HCT116 (cell line): ENCODE data around the gene GLCE. TPM values are rescaled to one million over a fixed set of nuclear protein-coding genes. Genes with fewer than 3 reads are reported as not detected.

Experiments used
- ATAC-seq: fragments of 200-7000 bp; cut with Tn5 transposase; 2 replicates; pipeline ENCODE4 v1.9.1; 2020; ENCODE audit warnings: mild to moderate bottlenecking, moderate library complexity
- BruUV-seq: library from RNA; stranded (reverse); fragments of 400-500 nt; replicated peaks from 2 replicates; lab custom pipeline; 2021; lab: Mats Ljungman, UMichigan
- CTCF ChIA-PET: fragments of 300-600 bp; sonication (Branson Sonifier 250); formaldehyde crosslinking; loops from one replicate; lab custom pipeline; 2021; ENCODE audit warnings: antibody characterized with exemption; lab: Charles Lee
- POLR2A ChIA-PET: fragments of 300-600, 350-600 bp; sonication (Branson Sonifier 250); formaldehyde crosslinking; loops from one replicate; lab custom pipeline; 2021; ENCODE audit warnings: antibody characterized with exemption; lab: Charles Lee
- RAD21 ChIA-PET, 2 experiments: fragments of 300-600 bp; sonication (Branson Sonifier 250); formaldehyde crosslinking; loops; one replicate each; lab custom pipeline; 2023; ENCODE audit warnings: low total read pairs in 2 of 2; ENCODE audit not compliant: uncharacterized antibody in 2 of 2, unreplicated experiment in 2 of 2, low non-redundant PET in 1 of 2; lab: Charles Lee
- DNase-seq: peaks from one replicate; pipeline ENCODE4 v3.0.0-alpha.2; 2010; ENCODE audit warnings: low read depth, low spot score
- H2AFZ ChIP-seq: fragments of 200-600 bp; shearing (Covaris generic), sonication (generic); 2 replicates; pipeline ENCODE4 v1.6.1; 2017; ENCODE audit warnings: low read depth, mixed run types, mixed read lengths, antibody characterized with exemption, low read length; ENCODE audit not compliant: poor library complexity, severe bottlenecking
- H3K27ac ChIP-seq: 2 replicates; pipeline ENCODE4 v1.5.1; 2012; ENCODE audit warnings: low read depth, low read length
- H3K27me3 ChIP-seq: fragments of 200-600 bp; sonication (generic); 2 replicates; pipeline ENCODE4 v1.6.1; 2016; ENCODE audit warnings: mixed run types, low read length, mixed read lengths; ENCODE audit not compliant: insufficient read depth
- H3K36me3 ChIP-seq, 2 experiments: fragments of 200-500 bp in 1 of 2; fragments of 200-600 bp in 1 of 2; sonication (Bioruptor generic) in 1 of 2; sonication (generic) in 1 of 2; 2 replicates each; pipeline versions ENCODE4 v1.5.1 to v1.6.1; 2014 to 2016; ENCODE audit warnings: low read length in 2 of 2, inconsistent platforms in 1 of 2, mixed read lengths in 1 of 2, mixed run types in 1 of 2; ENCODE audit not compliant: insufficient read depth in 2 of 2, control insufficient read depth in 1 of 2
- H3K4me1 ChIP-seq, 2 experiments: fragments of 200-600 bp in 1 of 2; sonication (generic) in 1 of 2; 2 replicates each; pipeline versions ENCODE4 v1.5.1 to v1.6.1; 2012 to 2017; ENCODE audit warnings: low read length in 2 of 2, inconsistent platforms in 1 of 2, mild to moderate bottlenecking in 1 of 2, mixed read lengths in 1 of 2, mixed run types in 1 of 2, moderate library complexity in 1 of 2; ENCODE audit not compliant: insufficient read depth in 2 of 2, control insufficient read depth in 1 of 2
- H3K4me2 ChIP-seq: fragments of 200-600 bp; sonication (generic); 2 replicates; pipeline ENCODE4 v1.6.1; 2017; ENCODE audit warnings: mixed run types, low read length, mixed read lengths
- H3K4me3 ChIP-seq, 2 experiments: fragments of 200-600 bp in 1 of 2; sonication (generic) in 1 of 2; replicated peaks in 1 of 2; 2 replicates each; pipeline ENCODE4 v1.5.1; 2011 to 2016; ENCODE audit warnings: low read length in 2 of 2, control low read depth in 1 of 2, low read depth in 1 of 2, mild to moderate bottlenecking in 1 of 2, mixed read lengths in 1 of 2, mixed run types in 1 of 2
- H3K79me2 ChIP-seq: fragments of 200-600 bp; sonication (generic); 2 replicates; pipeline ENCODE4 v1.6.1; 2017; ENCODE audit warnings: mild to moderate bottlenecking, mixed run types, low read length, moderate library complexity, mixed read lengths; ENCODE audit not compliant: insufficient read depth
- H3K9ac ChIP-seq: fragments of 200-600 bp; sonication (generic); 2 replicates; pipeline ENCODE4 v1.6.1; 2016; ENCODE audit warnings: low read length, mixed read lengths
- H3K9me2 ChIP-seq: fragments of 200-600 bp; sonication (generic), shearing (Covaris generic); 2 replicates; pipeline ENCODE4 v1.6.1; 2017; ENCODE audit warnings: mixed run types, mild to moderate bottlenecking, moderate library complexity; ENCODE audit not compliant: insufficient read depth
- H3K9me3 ChIP-seq, 2 experiments: fragments of 200-500 bp in 1 of 2; fragments of 200-600 bp in 1 of 2; sonication (Bioruptor generic) in 1 of 2; sonication (generic) in 1 of 2; 2 replicates each; pipeline ENCODE4 v1.6.1; 2014 to 2017; ENCODE audit warnings: low read length in 2 of 2, mixed read lengths in 2 of 2, inconsistent platforms in 1 of 2, low read depth in 1 of 2, mild to moderate bottlenecking in 1 of 2, mixed run types in 1 of 2, moderate library complexity in 1 of 2; ENCODE audit not compliant: control insufficient read depth in 1 of 2, insufficient read depth in 1 of 2
- H4K20me1 ChIP-seq: fragments of 200-600 bp; sonication (generic), shearing (Covaris generic); 2 replicates; pipeline ENCODE4 v1.6.1; 2017; ENCODE audit warnings: mixed run types, mild to moderate bottlenecking, moderate library complexity; ENCODE audit not compliant: insufficient read depth
- CBX3 ChIP-seq: IDR thresholded peaks from 2 replicates; pipeline ENCODE4 v1.6.1; 2012; ENCODE audit warnings: low read depth
- CEBPB ChIP-seq: IDR thresholded peaks from 2 replicates; pipeline ENCODE4 v1.6.1; 2012; ENCODE audit warnings: low read depth
- ELF1 ChIP-seq: IDR thresholded peaks from 2 replicates; pipeline ENCODE4 v1.6.1; 2012; ENCODE audit warnings: low read depth, borderline replicate concordance
- EZH2 ChIP-seq: fragments of 200-600 bp; sonication (generic); IDR thresholded peaks from 2 replicates; pipeline ENCODE4 v1.6.1; 2017; ENCODE audit warnings: antibody characterized with exemption, mixed run types
- EZH2phosphoT487 ChIP-seq: fragments of 200-600 bp; IDR thresholded peaks from 2 replicates; pipeline ENCODE4 v1.6.1; 2018; ENCODE audit warnings: antibody characterized with exemption, borderline replicate concordance
- FOSL1 ChIP-seq: IDR thresholded peaks from 2 replicates; pipeline ENCODE4 v1.6.1; 2012; ENCODE audit warnings: low read depth
- JUND ChIP-seq: IDR thresholded peaks from 2 replicates; pipeline ENCODE4 v1.6.1; 2012
- POLR2A ChIP-seq: IDR thresholded peaks from 2 replicates; pipeline ENCODE4 v1.7.0; 2011; ENCODE audit warnings: borderline replicate concordance; ENCODE audit not compliant: insufficient read depth, insufficient read length; ENCODE audit errors: extremely low read depth
- POLR2AphosphoS5 ChIP-seq: IDR thresholded peaks from 2 replicates; pipeline ENCODE4 v1.6.1; 2011; ENCODE audit warnings: mild to moderate bottlenecking, low read depth, low read length, moderate library complexity
- SP1 ChIP-seq: IDR thresholded peaks from 2 replicates; pipeline ENCODE4 v1.6.1; 2012; ENCODE audit warnings: low read depth
- SRF ChIP-seq: IDR thresholded peaks from 2 replicates; pipeline ENCODE4 v1.6.1; 2012; ENCODE audit warnings: low read depth
- ZFX ChIP-seq: fragments of 450-650 bp; IDR thresholded peaks from 2 replicates; pipeline ENCODE4 v1.6.1; 2017
- ZNF274 ChIP-seq: fragments of 200-500 bp; sonication (Bioruptor generic); IDR thresholded peaks from 2 replicates; pipeline ENCODE4 v1.6.1; 2014; ENCODE audit warnings: mild to moderate bottlenecking, low read depth, low read length, inconsistent platforms
- intact Hi-C: fragments of 100-400 bp; cut with micrococcal nuclease; formaldehyde crosslinking; loops from 2 replicates; pipeline ENCODE4 v1.10.0; 2022
- total RNA-seq: library from RNA; stranded (reverse); gene quantifications from one replicate; pipeline ENCODE4 v1.2.1, GENCODE V29; 2021; ENCODE audit not compliant: unreplicated experiment
- TF ChIP-seq, protein P1 (sequence below), 3 experiments: fragments of 200-600 bp in 1 of 3; sonication (generic) in 1 of 3; IDR thresholded peaks in 2 of 3; conservative IDR thresholded peaks in 1 of 3; 2 replicates each; pipeline ENCODE4 v1.5.1; 2012 to 2017; ENCODE audit warnings: low read depth in 2 of 3, low read length in 2 of 3, antibody characterized with exemption in 1 of 3, borderline replicate concordance in 1 of 3, control low read depth in 1 of 3, mild to moderate bottlenecking in 1 of 3, mixed read lengths in 1 of 3, mixed run types in 1 of 3, moderate library complexity in 1 of 3; ENCODE audit not compliant: insufficient read depth in 1 of 3

GLCE gene
- total RNA-seq, 1 experiment from 2014 or later, result 22.2 TPM

DNA sequence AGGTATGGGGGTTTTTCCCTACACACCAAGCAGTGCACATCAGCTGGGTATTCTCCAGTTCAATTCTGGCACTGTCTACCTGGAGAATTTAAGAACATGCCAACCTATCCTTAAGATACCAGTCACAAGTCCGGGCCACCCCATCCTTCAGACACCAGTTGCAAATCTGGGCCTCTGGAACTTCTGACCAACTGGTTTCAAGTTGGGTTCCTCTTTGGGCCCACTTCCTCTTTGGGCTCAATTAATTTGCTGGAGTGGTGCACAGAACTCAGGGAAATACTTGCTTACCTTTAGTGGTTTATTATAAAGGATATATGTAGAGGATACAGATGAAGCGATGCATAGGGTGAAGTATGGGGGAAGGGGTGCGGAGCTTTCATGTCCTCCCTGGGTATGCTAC lies 25.3 kb downstream of the GLCE start:
- Histone ChIP-seq H3K27me3 (no peaks in the 10 kb centered on the region), H3K4me3 (no peak overlapping the region), H2AFZ (no peak overlapping the region), H3K4me2 (no peak overlapping the region), H4K20me1 (no peaks in the 10 kb centered on the region), H3K9me2 (no peaks in the 10 kb centered on the region), H3K9me3 (0 out of 4 replicates have a peak, but pooled peaks cover 0 to 2% of the 10 kb centered on the region in 2 experiments), H3K36me3 (no peaks in the 10 kb centered on the region), H3K79me2 (no peaks in the 10 kb centered on the region), H3K27ac (no peak overlapping the region), H3K4me1 (no peaks in the 10 kb centered on the region), H3K9ac (no peak overlapping the region)
- ChIA-PET CTCF (no interaction called here), RAD21 (no interaction called here), POLR2A (no interaction called here)
- no peak for TF ChIP-seq SRF
- no peak for TF ChIP-seq CEBPB
- TF ChIP-seq EZH2, result no peak
- TF ChIP-seq POLR2A, result no peak
- TF ChIP-seq CBX3, result no peak
- no peak for TF ChIP-seq ELF1
- no peak for TF ChIP-seq JUND
- TF ChIP-seq POLR2AphosphoS5, result no peak
- TF ChIP-seq FOSL1, result no peak
- TF ChIP-seq ZFX, result no peak
- no peak for TF ChIP-seq ZNF274
- TF ChIP-seq, protein P1, sequence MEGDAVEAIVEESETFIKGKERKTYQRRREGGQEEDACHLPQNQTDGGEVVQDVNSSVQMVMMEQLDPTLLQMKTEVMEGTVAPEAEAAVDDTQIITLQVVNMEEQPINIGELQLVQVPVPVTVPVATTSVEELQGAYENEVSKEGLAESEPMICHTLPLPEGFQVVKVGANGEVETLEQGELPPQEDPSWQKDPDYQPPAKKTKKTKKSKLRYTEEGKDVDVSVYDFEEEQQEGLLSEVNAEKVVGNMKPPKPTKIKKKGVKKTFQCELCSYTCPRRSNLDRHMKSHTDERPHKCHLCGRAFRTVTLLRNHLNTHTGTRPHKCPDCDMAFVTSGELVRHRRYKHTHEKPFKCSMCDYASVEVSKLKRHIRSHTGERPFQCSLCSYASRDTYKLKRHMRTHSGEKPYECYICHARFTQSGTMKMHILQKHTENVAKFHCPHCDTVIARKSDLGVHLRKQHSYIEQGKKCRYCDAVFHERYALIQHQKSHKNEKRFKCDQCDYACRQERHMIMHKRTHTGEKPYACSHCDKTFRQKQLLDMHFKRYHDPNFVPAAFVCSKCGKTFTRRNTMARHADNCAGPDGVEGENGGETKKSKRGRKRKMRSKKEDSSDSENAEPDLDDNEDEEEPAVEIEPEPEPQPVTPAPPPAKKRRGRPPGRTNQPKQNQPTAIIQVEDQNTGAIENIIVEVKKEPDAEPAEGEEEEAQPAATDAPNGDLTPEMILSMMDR (IDR thresholded peaks at IDR 0.05 in 2 of 3, conservative IDR thresholded peaks at IDR 0.05 in 1 of 3; ENCODE audit: borderline replicate concordance in 1 of 3, insufficient read depth in 1 of 3, low read depth in 2 of 3, low read length in 2 of 3), result no peak
- no peak for TF ChIP-seq EZH2phosphoT487
- no peak for TF ChIP-seq SP1
- ATAC-seq, result no peak
- no TSS peak for BruUV-seq
- intact Hi-C loops, result no loop called here
- DNase-seq, result no peak
